ENCODE measurements around the gene GNG12. TPM values are rescaled to one million over a fixed set of nuclear protein-coding genes. Genes with fewer than 3 reads are reported as not detected.

The GNG12 gene
- polyA plus RNA-seq, 5 donors: 42.2 to 75.1 (median 58.8) TPM

GRCh38 chr1:67653304-67653703, 180.0 kb downstream of the GNG12 start:
- no peak for DNase-seq

- DNase-seq: no peak
Measured at GRCh38 chr1:67652800-67653199, 180.5 kb downstream of the GNG12 start.

Other genes with a start within 250 kb of the GNG12 start
- gene GADD45A, start 148.3 kb downstream of the GNG12 start, polyA plus RNA-seq (ENCODE audit: insufficient read depth in 1 of 5, insufficient read length in 5 of 5, low replicate concordance in 1 of 5): 10 to 100 TPM; 22.4 to 38.0 (median 36.3) TPM
- gene DIRAS3, start 217.2 kb upstream of the GNG12 start, polyA plus RNA-seq (ENCODE audit: insufficient read depth in 1 of 5, insufficient read length in 5 of 5, low replicate concordance in 1 of 5): 1 to 10 TPM; 2.6 to 3.0 (median 2.8) TPM